GM12872 (cell line): ENCODE data around the gene ATRAID.

Experiments
- TF ChIP-seq, protein P1 (sequence below): IDR thresholded peaks from 3 replicates; pipeline ENCODE4 v1.5.1; 2011; ENCODE audit warnings: low read depth, mild to moderate bottlenecking, low read length, moderate library complexity; ENCODE audit not compliant: insufficient read depth

Gene ATRAID

DNA sequence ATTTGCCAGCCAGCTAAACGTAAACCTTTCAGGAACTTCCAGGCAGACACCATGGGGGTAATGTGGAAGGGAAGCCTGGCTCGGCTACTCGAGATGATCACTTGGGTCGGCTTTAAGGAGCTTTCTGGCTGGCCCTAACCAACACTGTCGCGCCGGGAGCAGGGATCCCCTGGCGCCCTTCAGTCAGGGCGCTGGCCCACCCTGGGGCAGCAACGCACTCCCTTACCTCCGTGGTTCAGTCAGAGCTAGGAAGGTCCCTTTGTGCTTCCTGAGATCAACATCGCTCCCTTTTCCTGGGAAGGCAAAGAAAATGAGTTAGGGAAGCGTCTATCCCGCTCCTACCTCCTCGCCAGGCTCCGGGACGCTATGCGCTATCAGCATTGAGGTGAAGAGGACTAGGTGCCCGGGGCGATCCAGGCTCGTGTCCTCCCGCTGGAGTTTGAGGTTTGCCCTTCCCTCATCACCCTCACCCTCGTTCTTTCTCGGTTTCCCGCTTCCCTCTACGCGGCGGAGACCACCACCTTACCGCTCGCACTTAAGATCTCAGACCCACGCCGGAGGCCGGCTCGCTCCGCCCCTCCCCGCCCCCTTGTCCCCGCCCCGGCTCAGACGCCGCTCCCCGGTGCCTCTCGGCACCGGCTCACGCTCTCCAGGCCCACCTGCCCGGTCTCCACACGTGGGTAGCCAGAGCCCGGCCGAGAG, 449 bp upstream of the ATRAID start:
- TF ChIP-seq, protein P1, sequence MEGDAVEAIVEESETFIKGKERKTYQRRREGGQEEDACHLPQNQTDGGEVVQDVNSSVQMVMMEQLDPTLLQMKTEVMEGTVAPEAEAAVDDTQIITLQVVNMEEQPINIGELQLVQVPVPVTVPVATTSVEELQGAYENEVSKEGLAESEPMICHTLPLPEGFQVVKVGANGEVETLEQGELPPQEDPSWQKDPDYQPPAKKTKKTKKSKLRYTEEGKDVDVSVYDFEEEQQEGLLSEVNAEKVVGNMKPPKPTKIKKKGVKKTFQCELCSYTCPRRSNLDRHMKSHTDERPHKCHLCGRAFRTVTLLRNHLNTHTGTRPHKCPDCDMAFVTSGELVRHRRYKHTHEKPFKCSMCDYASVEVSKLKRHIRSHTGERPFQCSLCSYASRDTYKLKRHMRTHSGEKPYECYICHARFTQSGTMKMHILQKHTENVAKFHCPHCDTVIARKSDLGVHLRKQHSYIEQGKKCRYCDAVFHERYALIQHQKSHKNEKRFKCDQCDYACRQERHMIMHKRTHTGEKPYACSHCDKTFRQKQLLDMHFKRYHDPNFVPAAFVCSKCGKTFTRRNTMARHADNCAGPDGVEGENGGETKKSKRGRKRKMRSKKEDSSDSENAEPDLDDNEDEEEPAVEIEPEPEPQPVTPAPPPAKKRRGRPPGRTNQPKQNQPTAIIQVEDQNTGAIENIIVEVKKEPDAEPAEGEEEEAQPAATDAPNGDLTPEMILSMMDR: no peak

GRCh38 chr2:27212626-27213471, 1.0 kb downstream of the ATRAID start:
- TF ChIP-seq, protein P1: no peak

- TF ChIP-seq, protein P1: no peak
These were observed 3.1 kb downstream of the ATRAID start for GRCh38 chr2:27214941-27215340.

DNA sequence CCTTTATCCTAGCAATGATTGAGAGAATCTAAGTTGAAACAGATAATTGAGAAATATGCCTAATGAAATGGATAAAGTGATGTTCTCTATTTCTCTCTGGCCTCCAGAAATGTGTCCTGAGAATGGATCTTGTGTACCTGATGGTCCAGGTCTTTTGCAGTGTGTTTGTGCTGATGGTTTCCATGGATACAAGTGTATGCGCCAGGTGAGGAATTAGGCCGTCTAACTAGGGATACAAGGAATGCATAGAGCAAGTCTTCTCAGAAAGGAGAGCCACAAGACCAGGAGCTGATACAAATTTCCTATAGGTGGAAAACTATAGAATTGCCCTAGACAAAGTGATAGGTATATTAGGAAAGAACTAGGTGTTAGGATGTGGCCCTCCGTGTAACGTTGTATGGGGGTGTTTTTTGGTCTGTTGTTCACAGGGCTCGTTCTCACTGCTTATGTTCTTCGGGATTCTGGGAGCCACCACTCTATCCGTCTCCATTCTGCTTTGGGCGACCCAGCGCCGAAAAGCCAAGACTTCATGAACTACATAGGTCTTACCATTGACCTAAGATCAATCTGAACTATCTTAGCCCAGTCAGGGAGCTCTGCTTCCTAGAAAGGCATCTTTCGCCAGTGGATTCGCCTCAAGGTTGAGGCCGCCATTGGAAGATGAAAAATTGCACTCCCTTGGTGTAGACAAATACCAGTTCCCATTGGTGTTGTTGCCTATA, 4.7 kb downstream of the ATRAID start:
- TF ChIP-seq, protein P1: no peak

- TF ChIP-seq, protein P1: 0 out of 3 replicates have a peak, but pooled peaks have one; percentile 13
These were observed 5.6 kb downstream of the ATRAID start, which contains the start of gene CAD for GRCh38 chr2:27217173-27218121. TSS of gene CAD (plus strand) at chr2:27217369. CDS start at chr2:27217552, 183 bp downstream.

GRCh38 chr2:27218614-27219013, 6.8 kb downstream of the ATRAID start:
- TF ChIP-seq, protein P1: no peak
